HK-2 (cell line): Measurements from ENCODE around the gene ADCY2.

Experiments
- DNase-seq: peaks from one replicate; pipeline ENCODE4 v3.0.0-alpha.2; 2018; ENCODE audit not compliant: unreplicated experiment

The ADCY2 gene

DNA sequence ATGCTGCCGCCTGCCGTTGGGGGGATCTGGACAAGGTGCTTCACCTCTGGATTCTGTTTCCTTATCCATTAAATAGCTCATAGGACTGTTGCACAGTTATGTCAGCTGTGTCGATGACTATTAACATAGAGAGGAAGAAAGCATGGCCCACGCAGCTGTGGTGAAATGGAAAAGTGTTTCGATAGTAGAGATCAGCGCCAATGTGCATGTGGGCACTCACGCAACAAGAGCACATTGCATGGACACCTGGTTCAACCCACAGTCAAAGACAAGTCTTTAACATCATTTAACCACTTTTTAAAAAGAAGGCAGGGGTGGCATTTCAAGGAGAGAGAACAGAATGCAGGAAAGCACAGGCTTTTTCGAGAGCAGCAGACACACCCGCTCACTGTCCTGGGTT, 107.6 kb downstream of the ADCY2 start:
- DNase-seq, result no peak

DNA sequence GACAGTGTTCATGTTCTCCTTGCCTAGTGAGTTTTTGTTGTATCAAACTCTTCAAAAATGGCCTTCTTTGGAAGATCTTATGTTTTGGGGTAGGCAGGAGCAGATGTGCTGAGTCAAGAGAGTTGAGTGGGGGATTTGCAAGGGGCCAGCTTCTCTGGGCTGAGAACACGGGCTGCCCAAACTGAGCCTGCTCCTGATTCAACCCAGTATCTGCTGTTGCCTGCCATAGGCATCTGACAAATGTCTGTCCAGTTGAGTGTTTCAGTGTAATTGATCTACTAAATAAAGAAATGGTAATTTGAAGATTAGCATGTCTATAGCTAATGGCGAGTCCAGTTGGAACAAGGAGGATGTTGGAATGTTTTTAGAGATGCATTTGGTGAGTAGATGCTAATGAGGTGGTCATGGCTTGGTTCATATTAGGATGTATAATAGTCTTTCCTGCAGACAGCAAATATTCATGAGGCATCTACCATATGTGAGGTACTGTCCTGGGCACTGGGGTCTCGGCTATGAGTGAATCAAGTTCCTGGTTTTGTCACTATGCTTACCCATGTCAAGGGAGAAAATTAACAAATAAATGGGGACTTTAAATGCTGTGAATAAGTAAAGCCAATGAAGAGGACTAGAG, 119.5 kb downstream of the ADCY2 start:
- no peak for DNase-seq

DNA sequence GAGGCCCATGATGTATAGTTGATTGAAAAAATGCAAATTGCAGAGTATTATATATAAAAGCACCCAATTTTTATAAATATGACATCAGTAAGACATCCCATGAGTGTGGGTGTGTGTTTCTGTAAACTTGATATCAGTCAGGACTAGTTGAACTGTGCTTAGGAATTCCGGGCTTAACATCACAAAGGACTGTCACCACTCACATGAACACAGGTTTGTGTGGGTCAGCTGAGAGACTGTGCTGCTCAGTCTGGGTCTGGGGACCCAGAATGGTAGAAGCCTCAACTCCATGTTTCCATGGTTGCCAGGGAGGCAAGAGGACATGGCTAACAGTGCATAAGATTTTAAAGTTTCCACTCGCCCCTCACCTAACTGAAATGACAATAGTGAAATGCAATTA, 120.3 kb downstream of the ADCY2 start:
- no peak for DNase-seq

- DNase-seq, result no peak
Observed at GRCh38 chr5:7517006-7517405, 121.1 kb downstream of the ADCY2 start.

DNA sequence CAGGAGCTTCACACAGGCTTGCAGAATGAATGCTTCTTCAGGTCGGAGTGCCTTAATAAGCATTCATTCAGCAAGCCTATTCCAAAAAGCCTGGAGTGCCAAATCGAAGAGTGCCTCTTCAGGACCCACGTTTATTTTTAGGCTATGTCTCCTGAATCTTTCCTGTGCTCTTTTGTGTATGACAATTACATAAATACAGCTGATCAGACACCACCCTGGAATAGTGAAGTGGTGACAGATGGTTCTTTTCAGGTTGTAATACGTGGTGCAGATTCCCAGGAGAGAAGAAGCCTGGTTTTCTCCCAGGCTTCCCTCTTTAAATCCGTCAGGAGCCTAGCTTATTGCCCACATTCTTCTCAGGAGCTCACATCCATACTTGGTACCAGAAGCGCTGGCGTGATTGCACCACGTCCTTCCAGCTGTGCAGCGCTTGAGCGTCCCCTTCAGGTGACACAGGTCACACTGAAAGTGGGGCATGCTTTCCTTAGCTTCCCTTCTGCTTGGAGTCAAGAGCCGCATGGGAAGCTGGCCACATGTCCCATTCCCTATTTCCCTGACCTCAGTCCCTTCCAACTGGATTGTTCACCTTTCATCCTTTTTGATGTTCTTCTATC, 123.1 kb downstream of the ADCY2 start:
- no peak for DNase-seq

DNA sequence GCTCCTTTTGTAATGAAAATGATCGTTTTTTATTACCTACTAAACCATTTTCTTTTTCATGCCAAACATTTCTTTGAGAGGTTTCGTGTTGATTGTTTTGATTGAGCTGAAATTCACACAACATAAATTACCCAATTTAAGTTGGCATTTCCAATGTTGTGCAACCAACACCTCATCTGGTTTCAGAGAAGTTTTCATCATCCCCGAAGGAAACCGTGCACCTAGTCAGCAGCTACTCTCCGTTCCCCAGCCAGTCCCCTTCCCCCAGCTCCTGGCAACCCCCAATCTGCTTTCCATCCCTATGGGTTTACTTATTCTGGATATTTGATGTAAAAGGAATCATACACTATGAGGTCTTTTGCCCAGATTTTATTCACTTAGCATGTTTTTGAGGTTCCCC, 123.6 kb downstream of the ADCY2 start:
- DNase-seq, result no peak

DNA sequence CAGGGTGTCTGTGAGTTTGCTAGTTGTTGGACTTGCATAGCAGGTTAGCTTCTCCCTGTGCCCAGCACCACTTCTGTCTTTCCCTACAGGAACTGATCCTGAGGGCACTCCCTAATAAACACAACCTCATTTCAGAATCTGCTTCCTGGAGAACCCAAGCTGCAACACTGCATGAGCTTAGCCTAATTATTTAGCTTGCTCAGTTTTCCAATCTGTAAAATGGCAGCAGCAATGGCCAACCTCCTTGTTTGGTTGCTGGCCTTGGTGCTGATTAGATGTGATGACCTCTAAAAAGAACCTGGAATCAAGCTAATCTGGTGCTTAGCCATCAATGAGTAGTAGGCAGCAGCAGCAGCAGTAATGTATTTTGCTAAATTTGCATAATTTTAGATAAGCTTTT, 133.9 kb downstream of the ADCY2 start:
- no peak for DNase-seq

DNA sequence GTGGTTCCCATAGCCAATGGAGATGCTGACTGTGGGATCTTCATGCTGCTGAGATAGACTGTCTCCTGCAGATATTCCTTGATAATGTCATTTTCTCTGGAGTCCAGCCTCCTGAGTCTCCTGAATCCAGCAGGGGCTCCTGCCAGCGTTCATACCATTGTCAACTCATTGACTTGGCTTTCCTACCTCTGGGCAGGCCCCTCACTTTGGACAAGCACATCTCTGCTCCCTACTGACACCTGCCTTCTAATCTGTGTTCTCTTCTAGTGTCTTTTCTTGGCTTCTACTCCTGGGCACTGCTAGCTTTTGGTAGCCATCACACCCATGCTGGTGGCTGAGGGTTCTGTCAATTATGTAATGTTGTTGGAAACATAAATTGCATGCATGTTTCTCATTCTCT, 138.0 kb downstream of the ADCY2 start:
- DNase-seq, result no peak

DNA sequence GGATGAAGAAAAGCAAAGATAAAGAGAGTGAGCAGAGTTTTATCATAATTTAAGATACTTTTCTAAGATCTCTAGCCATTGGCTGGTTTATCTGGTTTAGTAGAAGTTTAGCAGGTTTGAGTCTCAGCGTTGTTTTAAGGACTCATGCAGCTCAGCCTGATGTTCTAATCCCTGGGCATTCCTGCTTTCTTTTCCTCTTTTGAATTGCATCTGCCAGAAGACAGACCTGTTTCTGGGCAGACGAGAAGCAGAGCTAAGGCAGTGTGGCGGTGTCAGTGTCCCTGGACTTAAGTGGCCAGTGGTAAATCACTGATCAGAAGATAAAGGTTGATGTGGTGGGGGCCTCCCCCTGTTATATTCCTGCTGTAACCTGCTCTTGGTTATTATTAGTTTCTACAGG, 138.6 kb downstream of the ADCY2 start:
- DNase-seq, result no peak

- no peak for DNase-seq
Observed at GRCh38 chr5:7537573-7537972, 141.6 kb downstream of the ADCY2 start.

DNA sequence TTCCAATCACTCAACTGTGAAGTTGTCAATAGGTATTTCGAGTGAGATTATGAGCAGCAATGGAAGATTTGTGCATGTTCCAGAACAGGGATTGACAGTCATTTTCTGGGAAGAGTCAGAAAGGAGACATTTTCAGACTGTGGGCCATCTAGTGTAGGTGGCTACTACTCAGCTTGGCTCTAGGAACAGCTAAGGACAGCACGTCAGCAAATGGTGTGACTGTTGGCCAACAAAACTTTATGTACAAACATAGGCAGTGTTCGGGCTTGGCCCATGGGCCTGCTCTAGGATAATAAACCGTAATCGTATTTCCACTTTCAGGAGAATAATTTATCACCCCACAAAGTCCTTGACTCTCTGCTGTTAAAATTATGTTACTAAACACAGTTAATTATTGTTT, 143.6 kb downstream of the ADCY2 start:
- DNase-seq, result no peak

DNA sequence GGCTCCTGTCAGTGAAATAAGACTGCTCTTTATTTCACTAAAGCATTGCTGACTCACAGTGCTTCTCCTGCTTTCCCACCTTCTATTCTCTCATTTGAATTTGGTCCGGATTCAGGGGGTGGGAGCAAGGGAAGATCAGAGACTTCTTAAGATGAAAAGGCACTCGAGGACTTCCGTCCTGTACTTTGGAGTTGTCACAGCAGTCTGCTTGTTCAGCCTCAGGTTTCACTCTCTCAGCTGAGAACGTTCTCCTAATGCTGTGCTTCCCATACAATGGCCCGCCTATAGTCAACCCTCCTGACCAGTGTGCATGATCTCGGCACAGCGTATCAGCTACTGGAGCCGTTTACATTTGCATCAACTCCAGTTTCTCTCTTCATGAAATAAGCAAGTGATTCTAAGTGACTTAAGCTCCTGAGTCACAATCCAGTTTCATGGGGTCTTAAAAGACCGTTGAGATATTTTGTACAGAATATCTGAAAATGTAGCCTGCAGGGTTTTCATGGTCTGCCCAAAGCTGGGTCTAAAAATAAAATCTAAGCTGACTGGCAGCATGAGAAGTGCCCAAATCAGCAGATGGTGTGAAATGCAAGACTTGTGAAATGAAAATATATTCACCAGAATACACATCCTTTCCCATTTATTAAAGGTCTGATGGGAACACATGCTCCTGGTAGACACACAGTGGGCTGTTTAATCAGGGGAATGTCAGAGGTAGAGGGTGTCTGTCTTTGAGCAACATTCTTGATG, 145.0 kb downstream of the ADCY2 start:
- no peak for DNase-seq

GRCh38 chr5:7541898-7542297, 146.0 kb downstream of the ADCY2 start:
- DNase-seq, result no peak

DNA sequence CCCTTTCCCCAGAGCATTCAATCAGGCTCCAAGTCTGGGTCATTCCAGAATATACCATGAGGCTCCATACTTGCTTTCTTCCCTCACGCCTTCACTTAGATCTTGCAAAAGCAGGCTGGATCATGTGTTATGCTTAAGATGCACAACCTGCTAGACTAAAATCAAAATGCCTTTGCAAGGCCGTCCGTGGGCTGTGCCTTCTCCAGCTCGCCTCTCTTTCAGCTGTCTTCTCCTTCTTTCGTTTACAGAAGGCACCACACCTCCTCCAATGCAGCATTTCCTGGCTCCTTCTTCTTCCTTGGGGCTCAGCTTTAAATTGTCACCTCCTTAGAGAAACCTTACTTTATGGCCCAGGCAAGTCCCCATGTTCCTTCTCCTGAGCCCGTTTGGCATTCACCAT, 150.6 kb downstream of the ADCY2 start:
- DNase-seq, result no peak

- no peak for DNase-seq
Observed at GRCh38 chr5:7548596-7548995, 152.7 kb downstream of the ADCY2 start.

DNA sequence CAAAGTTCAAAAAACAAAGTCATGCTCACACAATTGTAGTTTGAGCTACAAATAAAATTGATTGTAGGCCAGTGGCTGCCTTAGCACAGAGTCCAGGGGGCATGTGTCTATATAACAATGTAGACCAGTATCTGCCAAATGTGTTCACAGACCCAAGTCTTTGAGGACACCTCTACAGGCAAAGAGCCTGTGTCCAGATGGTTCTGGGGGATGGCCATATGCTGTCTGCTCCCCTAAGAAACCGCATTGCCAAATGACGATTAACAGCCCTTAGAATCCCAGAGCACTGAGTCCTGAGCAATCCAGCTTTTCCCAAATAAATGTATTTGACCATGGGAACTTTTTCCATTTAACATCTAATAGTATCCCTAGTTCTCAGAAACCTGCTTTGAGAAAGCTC, 169.6 kb downstream of the ADCY2 start:
- no peak for DNase-seq

DNA sequence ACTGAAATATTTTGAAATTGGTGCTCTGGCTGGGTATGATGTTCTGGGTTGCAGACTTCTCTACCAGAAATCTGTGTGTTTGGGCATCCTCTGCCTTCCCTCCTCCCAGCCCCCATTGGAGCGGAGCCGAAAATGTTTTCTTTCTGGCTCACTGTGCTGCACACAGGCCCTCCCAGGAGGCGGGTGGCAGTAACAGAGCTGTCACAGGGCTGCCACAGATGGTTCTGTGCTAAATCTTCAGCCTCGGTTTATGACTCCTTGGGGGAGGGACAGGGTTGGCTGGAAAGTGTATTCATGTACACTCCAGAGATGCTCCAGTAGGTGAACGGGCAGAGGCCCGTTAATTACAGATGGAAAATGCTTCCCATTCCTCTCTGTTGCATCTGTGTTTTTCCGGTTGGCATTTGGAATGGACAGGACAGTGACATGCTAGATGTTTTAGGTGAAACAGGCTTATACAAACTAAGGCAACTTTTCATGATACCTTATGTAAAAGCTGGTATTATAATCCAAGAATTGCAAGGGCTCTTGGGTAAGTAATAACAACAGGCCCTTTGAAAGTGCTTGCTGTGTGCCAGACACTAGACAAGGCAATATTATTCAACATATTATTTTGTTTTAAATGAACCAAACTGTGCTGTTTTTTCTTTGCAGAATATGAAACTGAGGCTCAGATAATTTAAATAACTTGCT, 180.2 kb downstream of the ADCY2 start:
- DNase-seq, result no peak

DNA sequence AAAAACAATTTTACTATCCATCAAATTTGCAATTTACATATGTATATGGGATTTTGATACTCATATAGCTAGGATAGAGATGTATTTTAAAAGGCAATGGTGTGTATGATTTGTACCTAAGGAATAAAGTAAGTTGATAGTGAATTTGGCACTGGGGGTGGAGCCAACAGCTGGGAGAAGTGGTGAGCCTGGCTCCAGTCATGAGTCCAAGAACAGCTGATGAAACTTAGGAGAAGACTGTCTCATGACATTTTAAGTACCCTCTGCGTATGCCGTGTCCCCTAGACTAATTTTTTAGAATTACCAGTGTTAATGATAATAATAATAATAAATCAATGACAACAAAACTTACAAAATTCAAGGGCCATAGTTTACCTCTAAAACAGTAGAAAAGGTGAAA, 181.4 kb downstream of the ADCY2 start:
- DNase-seq, result no peak

- no peak for DNase-seq
Observed at GRCh38 chr5:7578071-7578470, 182.1 kb downstream of the ADCY2 start.

DNA sequence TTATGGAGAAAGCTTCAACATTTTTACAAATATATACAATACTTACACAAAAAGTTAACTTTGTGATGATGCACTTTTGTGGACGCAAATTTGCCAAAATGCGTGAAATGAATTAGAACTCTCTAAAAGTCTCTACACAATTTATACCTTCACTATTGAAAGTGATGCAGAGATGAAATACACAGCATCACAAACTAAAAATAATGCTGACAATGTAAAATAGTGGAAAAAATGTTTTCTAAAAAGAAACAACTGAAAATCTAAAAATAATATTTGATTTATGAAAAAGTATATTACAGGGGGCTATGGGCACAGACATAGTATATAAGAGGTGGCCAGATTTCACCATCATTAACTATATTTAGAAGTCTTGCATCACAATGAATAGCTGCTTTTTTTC, 188.8 kb downstream of the ADCY2 start:
- DNase-seq, result no peak

DNA sequence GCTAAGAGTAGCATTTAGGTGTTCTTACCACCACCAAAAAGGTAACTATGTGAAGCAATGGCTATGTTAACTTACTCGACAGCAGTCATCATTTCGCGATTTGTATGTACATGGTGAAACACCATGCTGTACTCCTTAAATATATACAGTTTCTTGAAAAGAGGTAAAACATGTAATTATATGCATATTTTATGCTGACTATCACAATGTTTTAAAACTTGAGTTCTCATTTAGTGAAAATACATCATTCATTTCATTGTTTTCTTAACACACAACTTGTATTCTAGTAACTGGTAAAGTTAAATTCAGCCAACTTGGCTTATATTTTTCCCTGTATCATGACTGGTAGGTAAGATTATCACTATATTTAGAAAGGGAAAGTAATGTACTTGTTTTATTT, 189.9 kb downstream of the ADCY2 start:
- DNase-seq, result no peak

DNA sequence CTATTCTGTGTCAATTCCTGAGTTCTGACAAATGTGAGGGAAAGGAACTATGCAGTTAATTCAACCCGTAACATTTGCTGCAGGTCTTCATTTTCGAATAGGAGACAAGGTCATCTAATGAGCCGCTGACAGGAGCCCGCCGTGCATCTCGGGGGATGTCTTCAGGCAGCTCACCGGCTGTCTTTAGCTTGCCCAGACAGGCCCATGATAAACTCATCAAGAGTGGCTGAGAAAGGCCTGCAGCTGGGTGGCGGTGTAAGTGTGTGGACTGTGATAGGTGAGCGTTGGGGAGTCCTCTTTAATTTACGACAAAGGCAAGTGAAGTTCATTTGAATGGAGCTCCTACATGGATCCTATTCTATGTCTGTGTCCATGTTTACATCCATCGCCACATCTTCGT, 190.5 kb downstream of the ADCY2 start:
- DNase-seq, result no peak

GRCh38 chr5:7589800-7590199, 193.9 kb downstream of the ADCY2 start:
- DNase-seq, result no peak
